GM12891 (cell line): Measurements from ENCODE around the gene FCER1G.
A peak's percentile ranks its signal among the peaks of the same experiment; 100 is the strongest.

ENCODE experiments used
- PAX5 ChIP-seq: IDR thresholded peaks from 2 replicates; pipeline ENCODE4 v1.6.1; 2011; ENCODE audit warnings: low read length, moderate library complexity, mild to moderate bottlenecking; ENCODE audit not compliant: insufficient read depth, severe bottlenecking
- POLR2A ChIP-seq: IDR thresholded peaks from 2 replicates; pipeline ENCODE4 v1.6.1; 2011; ENCODE audit warnings: low read depth, low read length, control low read depth
- POLR2AphosphoS5 ChIP-seq: IDR thresholded peaks from 2 replicates; pipeline ENCODE4 v1.6.1; 2011; ENCODE audit warnings: low read depth, low read length, control low read depth
- SPI1 ChIP-seq: IDR thresholded peaks from 2 replicates; pipeline ENCODE4 v1.6.1; 2011; ENCODE audit warnings: low read depth, low read length, control low read depth
- TAF1 ChIP-seq: IDR thresholded peaks from 2 replicates; pipeline ENCODE4 v1.6.1; 2011; ENCODE audit warnings: low read depth, low read length, control low read depth

- TF ChIP-seq POLR2A = no peak
- TF ChIP-seq POLR2AphosphoS5 = no peak
- no peak for TF ChIP-seq TAF1
- TF ChIP-seq SPI1 = no peak
- TF ChIP-seq PAX5 = peak; percentile 94
Measured at GRCh38 chr1:161176468-161177111, 38.5 kb upstream of the FCER1G start.
